WERI-Rb-1 (cell line): Measurements from ENCODE around the gene PUSL1.

ENCODE experiments used
- DNase-seq: peaks from one replicate; pipeline ENCODE4 v3.0.0-alpha.2; 2020
- H3K27ac ChIP-seq: fragments of 250-450 bp; sonication (Bioruptor Pico); 2 replicates; pipeline ENCODE4 v1.5.1; 2020; ENCODE audit warnings: mild to moderate bottlenecking, moderate library complexity
- H3K27me3 ChIP-seq: fragments of 250-450 bp; sonication (Bioruptor Pico); 2 replicates; pipeline ENCODE4 v1.5.1; 2021; ENCODE audit warnings: mild to moderate bottlenecking, low read depth, moderate library complexity; ENCODE audit not compliant: insufficient read depth, severe bottlenecking
- H3K36me3 ChIP-seq: fragments of 250-450 bp; sonication (Bioruptor Pico); 2 replicates; pipeline ENCODE4 v1.5.1; 2020; ENCODE audit warnings: mild to moderate bottlenecking, moderate library complexity
- H3K4me3 ChIP-seq: 2 replicates; pipeline ENCODE4 v1.5.1; 2011; ENCODE audit warnings: low read depth, mild to moderate bottlenecking, control low read depth, low read length
- H3K9me3 ChIP-seq: fragments of 250-450 bp; sonication (Bioruptor Pico); 2 replicates; pipeline ENCODE4 v1.5.1; 2021; ENCODE audit warnings: mild to moderate bottlenecking, moderate library complexity; ENCODE audit not compliant: severe bottlenecking
- CTCF ChIP-seq: IDR thresholded peaks from 2 replicates; pipeline ENCODE4 v1.5.1; 2011; ENCODE audit warnings: low read depth, mild to moderate bottlenecking, control low read depth, inconsistent platforms, low read length

PUSL1 gene

GRCh38 chr1:1347026-1347595 lies 38.7 kb downstream of the PUSL1 start:
- DNase-seq, result no peak
- peak overlapping the region; percentile 80 for H3K27ac ChIP-seq
- H3K4me3 ChIP-seq, result no peak overlapping the region
- no peak for TF ChIP-seq CTCF
- no peaks in the 10 kb centered on the region for H3K9me3 ChIP-seq
- peaks cover 16% of the 10 kb centered on the region for H3K36me3 ChIP-seq
- no peaks in the 10 kb centered on the region for H3K27me3 ChIP-seq

- Histone ChIP-seq H3K27ac (peak overlapping the region; percentile 80), H3K9me3 (no peaks in the 10 kb centered on the region), H3K4me3 (peak overlapping the region; percentile 67), H3K36me3 (peaks cover 20% of the 10 kb centered on the region), H3K27me3 (no peaks in the 10 kb centered on the region)
- peak; percentile 85 for DNase-seq
- TF ChIP-seq CTCF, result no peak
These were observed 39.4 kb downstream of the PUSL1 start for GRCh38 chr1:1347663-1348419.

- H3K36me3 ChIP-seq, result peaks cover 28% of the 10 kb centered on the region
- no peaks in the 10 kb centered on the region for H3K27me3 ChIP-seq
- DNase-seq, result no peak
- peak overlapping the region; percentile 80 for H3K27ac ChIP-seq
- H3K4me3 ChIP-seq, result peak overlapping the region; percentile 67
- no peak for TF ChIP-seq CTCF
- no peaks in the 10 kb centered on the region for H3K9me3 ChIP-seq
These were observed 40.2 kb downstream of the PUSL1 start for GRCh38 chr1:1348420-1349255.

- TF ChIP-seq CTCF, result peak; percentile 54
- DNase-seq, result peak; percentile 84
- H3K9me3 ChIP-seq, result no peaks in the 10 kb centered on the region
- peak within 1 kb of the TSS; percentile 67 for H3K4me3 ChIP-seq
- peak within 1 kb of the TSS; percentile 99 for H3K27ac ChIP-seq
- peaks cover 36% of the 10 kb centered on the region for H3K36me3 ChIP-seq
- H3K27me3 ChIP-seq, result no peaks in the 10 kb centered on the region
These were observed 41.0 kb downstream of the PUSL1 start, which contains the start of gene DVL1 for GRCh38 chr1:1349256-1350012. Gene DVL1 (minus strand): TSS chr1:1349418. CDS start chr1:1349065, 353 bp downstream.

GRCh38 chr1:1351511-1352427 lies 43.4 kb downstream of the PUSL1 start:
- Histone ChIP-seq H3K9me3 (no peaks in the 10 kb centered on the region), H3K4me3 (no peak overlapping the region), H3K27me3 (no peaks in the 10 kb centered on the region), H3K36me3 (peaks cover 36% of the 10 kb centered on the region), H3K27ac (peak overlapping the region; percentile 73)
- peak; percentile 70 for DNase-seq
- TF ChIP-seq CTCF, result no peak
